GM19455 (cell line): Measurements from ENCODE around the gene RBM18.

Source experiments
- ATAC-seq: cut with Tn5 transposase; IDR thresholded peaks from one replicate; pipeline ENCODE4 v1.9.1; 2021; ENCODE audit not compliant: unreplicated experiment

RBM18 gene, protein sequence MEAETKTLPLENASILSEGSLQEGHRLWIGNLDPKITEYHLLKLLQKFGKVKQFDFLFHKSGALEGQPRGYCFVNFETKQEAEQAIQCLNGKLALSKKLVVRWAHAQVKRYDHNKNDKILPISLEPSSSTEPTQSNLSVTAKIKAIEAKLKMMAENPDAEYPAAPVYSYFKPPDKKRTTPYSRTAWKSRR

GRCh38 chr9:122264360-122265148, at the start of gene RBM18, which contains the start of gene MRRF:
Gene RBM18, minus strand, starts transcription at chr9:122264840. Its CDS starts 3,348 bp downstream, at chr9:122261492.
Gene MRRF, plus strand, starts transcription at chr9:122264882. Its CDS starts 6,010 bp downstream, at chr9:122270892.
- ATAC-seq, result peak; percentile 82

GRCh38 chr9:122314165-122314564, 49.5 kb upstream of the RBM18 start:
- ATAC-seq, result no peak

- no peak for ATAC-seq
These were observed 45.2 kb upstream of the RBM18 start for GRCh38 chr9:122309861-122310260.

DNA sequence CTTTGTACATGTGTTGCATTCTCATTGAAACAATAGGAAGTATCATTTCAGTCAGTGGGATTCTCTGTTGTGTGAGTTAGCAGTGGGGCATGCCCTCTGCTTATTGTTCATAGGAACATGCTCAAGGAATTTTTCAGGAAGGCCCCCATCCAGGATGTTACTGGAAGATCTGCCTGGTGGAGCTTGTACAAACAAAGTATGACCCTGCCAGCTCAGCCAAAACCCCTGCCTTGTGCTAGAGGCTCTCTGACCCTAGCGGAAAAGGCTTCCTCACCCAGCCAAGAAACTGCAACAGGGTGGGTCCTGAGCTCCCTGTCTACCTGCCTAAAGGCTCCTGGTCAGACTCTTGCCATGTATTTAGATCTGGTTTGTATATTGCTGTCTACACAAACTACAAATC, 43.3 kb upstream of the RBM18 start:
- ATAC-seq, result no peak

DNA sequence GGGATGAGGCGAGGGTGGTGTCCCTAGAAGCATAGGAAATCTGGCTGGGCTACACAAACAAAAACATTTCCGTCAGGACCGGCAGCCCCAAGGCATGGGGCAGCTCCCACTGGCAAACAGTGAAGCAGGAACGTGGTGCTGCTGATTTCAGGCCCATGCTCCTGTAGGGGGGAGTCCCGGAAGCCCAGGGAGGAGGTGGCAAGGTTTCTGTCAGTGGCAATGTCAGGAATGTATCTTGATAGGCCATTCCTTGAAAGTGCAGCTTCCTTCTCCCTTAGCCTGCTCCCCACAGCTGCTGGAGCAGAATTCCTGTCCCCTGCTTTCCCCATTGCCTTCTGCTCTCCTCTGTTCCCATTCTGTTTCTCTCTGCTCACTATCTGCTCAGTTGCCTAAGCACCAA, 42.4 kb upstream of the RBM18 start:
- no peak for ATAC-seq

- no peak for ATAC-seq
These were observed 37.8 kb upstream of the RBM18 start for GRCh38 chr9:122302237-122303093.

GRCh38 chr9:122297512-122297911, 32.9 kb upstream of the RBM18 start:
- no peak for ATAC-seq

GRCh38 chr9:122294531-122294930, 29.9 kb upstream of the RBM18 start:
- ATAC-seq, result no peak

DNA sequence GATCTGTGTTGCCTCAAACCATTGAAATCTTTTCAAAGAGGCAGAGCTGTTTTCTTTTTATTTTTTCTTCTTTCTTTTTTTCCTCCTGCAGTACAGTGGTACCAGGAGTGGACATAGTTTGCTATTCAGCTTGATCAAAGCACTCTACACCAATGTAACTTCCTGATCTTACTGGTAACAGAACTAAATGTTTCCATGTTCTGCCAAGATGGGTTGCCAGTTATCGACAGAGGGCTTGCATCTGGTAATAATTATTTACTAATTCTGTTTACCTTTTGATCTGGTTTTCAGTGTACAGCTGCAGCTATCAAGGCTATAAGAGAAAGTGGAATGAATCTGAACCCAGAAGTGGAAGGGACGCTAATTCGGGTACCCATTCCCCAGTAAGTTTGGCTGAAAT, 26.8 kb upstream of the RBM18 start:
- ATAC-seq, result no peak

DNA sequence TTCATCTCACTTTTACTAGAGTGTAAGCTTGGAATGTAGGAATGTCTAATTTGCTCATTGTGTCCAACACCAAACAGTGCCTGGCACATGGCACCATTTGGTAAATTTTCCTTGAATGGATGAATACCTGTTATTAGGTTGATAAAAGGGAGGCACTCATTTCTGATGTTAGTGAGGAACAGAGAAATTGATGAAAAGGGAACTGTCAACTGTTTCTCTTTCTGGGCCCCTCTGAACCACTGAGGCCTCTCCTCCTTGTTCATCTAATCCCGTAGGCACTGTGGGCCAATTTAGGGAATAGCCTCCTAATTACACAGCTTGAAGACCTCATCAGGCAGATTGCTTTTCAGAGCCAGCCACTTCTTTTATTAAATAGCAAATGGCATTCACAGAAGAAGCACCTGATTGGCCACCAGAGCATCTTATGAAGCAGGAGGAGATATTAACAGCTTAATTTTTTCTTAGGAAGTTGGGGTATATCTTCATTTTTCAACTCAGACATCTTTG, 22.6 kb upstream of the RBM18 start:
- ATAC-seq, result no peak

DNA sequence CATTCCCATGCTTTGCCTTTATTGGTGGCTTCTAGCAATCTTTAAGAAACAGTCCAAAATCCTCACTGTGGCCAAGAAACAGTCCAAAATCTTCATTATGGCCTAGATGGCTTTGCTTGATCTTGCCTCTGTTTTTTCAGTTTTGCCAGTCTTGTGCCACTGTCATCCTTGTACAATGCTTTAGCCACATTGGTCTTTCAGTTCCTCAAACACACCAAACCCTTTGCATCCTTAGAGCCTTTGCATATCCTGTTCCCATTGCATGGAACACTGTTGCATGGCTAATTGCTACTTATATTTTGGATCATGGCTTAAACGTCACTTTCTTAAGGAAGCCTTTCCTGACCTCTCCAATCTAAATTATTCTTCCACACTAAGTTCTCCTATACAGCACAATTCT, 22.1 kb upstream of the RBM18 start:
- ATAC-seq, result no peak

- ATAC-seq, result no peak
These were observed 16.7 kb upstream of the RBM18 start for GRCh38 chr9:122281368-122281767.

DNA sequence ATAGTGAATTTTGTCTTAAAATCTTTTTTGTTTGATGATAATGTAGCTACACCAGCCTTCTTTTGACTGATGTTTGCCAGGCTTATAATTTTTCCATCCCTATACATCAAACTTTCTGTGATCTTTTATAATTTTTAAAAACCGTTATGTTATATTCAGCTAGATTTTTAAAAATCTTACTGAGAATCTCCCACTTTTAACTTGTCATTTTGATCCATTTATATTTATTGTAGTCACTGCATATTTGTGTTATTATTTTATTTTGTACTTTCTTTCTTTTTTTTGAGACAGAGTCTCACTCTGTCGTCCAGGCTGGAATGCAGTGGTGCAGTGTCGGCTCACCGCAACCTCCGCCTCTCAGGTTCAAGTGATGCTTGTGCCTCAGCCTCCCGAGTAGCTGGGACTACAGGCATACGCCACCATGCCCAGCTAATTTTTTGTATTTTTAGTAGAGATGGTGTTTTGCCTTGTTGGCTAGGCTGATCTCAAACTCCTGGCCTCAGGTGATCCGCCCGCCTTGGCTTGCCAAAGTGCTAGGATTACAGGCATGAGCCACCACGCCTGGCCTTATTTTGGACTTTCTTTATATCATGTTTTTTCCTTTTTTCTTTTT, 12.8 kb upstream of the RBM18 start:
- no peak for ATAC-seq

- ATAC-seq, result no peak
These were observed 11.5 kb upstream of the RBM18 start for GRCh38 chr9:122276096-122276495.

DNA sequence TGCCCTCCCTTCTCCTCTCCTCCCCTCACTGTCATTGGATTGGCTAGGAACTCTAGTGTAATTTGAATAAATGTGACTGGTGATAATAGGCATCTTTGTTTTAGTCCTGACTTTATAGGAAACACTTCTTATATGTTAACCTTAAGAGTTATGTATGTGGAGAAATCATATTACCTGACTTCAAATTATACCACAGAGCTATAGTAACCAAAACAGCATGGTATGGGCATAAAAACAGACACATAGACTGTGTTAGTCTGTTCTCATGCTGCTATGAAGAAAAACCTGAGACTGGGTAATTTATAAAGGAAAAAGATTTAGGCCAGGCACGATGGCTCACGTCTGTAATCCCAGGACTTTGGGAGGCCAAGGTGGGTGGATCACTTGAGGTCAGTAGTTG, 9.4 kb upstream of the RBM18 start:
- ATAC-seq, result no peak

GRCh38 chr9:122268041-122268814, 3.6 kb upstream of the RBM18 start:
- ATAC-seq, result no peak

GRCh38 chr9:122265149-122265915, 692 bp upstream of the RBM18 start:
- ATAC-seq, result peak; percentile 40

DNA sequence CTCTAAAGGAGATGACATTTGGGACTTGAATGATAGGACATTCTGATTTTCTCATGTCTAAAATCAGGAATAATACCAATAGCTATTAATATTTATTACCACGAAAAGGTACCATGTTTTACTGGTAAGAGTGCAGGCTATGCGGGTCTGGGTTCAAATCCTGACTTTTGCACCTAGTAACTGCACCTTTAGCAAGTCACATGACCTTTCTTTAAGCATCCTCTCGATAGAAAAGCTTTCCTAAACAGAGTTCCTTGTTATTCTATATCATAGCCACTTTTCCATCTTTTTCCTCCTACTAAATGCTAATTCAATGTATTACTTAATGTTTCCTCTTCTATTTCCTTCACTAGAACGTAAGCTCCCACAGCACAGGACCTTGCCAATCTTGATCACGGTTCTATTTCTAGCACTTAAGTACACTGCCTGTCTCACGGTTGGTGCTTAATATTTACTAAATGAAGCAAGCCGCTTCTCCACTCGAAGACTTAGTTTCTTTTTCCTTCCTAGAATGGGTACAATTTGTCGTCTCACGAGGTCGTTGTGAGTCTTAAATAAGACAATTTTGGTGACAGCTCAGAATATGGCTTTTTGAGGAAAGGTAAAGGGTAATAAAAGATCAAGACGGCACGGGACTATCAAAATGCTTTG, 816 bp downstream of the RBM18 start:
- no peak for ATAC-seq

GRCh38 chr9:122262073-122262472, 2.6 kb downstream of the RBM18 start:
- no peak for ATAC-seq
